ENCODE data around the gene PTGR3.

DNA sequence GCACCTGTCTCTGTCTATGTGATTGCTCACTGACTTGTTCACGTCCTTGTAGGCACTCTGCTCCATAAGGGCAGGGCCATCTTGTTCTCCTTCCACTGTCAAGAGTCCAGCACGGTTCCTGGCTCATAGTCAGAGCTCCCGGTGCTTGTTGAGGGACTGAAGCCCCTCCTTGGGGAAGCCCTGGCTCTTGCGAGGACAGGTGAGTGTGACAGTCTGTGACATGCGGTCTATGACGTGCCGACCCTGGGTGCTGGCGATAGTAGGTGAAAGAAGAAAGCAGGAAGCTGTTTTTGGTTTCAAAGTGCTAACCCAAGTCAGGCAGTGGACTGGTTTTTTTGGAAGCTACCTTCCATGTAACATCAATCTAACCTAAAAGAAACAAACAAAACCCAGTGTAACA is 20.5 kb upstream of the PTGR3 start:
- TF ChIP-seq, protein P1, sequence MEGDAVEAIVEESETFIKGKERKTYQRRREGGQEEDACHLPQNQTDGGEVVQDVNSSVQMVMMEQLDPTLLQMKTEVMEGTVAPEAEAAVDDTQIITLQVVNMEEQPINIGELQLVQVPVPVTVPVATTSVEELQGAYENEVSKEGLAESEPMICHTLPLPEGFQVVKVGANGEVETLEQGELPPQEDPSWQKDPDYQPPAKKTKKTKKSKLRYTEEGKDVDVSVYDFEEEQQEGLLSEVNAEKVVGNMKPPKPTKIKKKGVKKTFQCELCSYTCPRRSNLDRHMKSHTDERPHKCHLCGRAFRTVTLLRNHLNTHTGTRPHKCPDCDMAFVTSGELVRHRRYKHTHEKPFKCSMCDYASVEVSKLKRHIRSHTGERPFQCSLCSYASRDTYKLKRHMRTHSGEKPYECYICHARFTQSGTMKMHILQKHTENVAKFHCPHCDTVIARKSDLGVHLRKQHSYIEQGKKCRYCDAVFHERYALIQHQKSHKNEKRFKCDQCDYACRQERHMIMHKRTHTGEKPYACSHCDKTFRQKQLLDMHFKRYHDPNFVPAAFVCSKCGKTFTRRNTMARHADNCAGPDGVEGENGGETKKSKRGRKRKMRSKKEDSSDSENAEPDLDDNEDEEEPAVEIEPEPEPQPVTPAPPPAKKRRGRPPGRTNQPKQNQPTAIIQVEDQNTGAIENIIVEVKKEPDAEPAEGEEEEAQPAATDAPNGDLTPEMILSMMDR (IDR thresholded peaks at IDR 0.05): no peak
- no peak for TF ChIP-seq POLR2A (IDR thresholded peaks at IDR 0.05)
